Measurements from ENCODE around the gene CTH. TPM values are rescaled to one million over a fixed set of nuclear protein-coding genes. Genes with fewer than 3 reads are reported as not detected.

The CTH gene
- total and polyA plus RNA-seq, 2 experiments from 2014 or later, result 31.0 to 34.3 TPM

GRCh38 chr1:70487910-70488665 lies 77.0 kb downstream of the CTH start:
- Mint-ChIP-seq H3K36me3 (ENCODE audit: low read depth) (no peaks in the 10 kb centered on the region), H3K4me1 (no peaks in the 10 kb centered on the region; the same call in 2 of the 3 replicates), H3K27ac (no peak overlapping the region), H3K9me3 (no peaks in the 10 kb centered on the region), H3K27me3 (ENCODE audit: insufficient read depth, low read depth, poor library complexity) (no peaks in the 10 kb centered on the region), H3K4me3 (no peak overlapping the region)
- Histone ChIP-seq H3F3A (replicated peaks; ENCODE audit: low read depth) (no peaks in the 10 kb centered on the region), H4K20me1 (replicated peaks; ENCODE audit: insufficient read depth) (no peaks in the 10 kb centered on the region), H2AFZ (peak overlapping the region; percentile 87; the same call in 1 of the 2 replicates), H3K4me3 (no peak overlapping the region), H3K4me1 (ENCODE audit: insufficient read depth) (no peaks in the 10 kb centered on the region), H3K79me2 (replicated peaks; ENCODE audit: insufficient read depth) (no peaks in the 10 kb centered on the region), H3K9me2 (ENCODE audit: insufficient read depth) (no peaks in the 10 kb centered on the region), H3K27ac (ENCODE audit: low read depth) (no peak overlapping the region), H3K4me2 (no peak overlapping the region), H3K36me3 (ENCODE audit: insufficient read depth) (no peaks in the 10 kb centered on the region), H3K27me3 (ENCODE audit: insufficient read depth) (no peaks in the 10 kb centered on the region)
- DNase-seq (ENCODE audit: low spot score), result peak; percentile 91
- ATAC-seq, result peak; percentile 99
- TF ChIP-seq EZH2phosphoT487 (IDR thresholded peaks at IDR 0.05; ENCODE audit: unreplicated experiment), result no peak
- peak; percentile 97 to 99 for TF ChIP-seq CTCF (conservative IDR thresholded peaks at IDR 0.05; ENCODE audit: low read depth in 2 of 2)

Small RNA genes lying within 50 kb of the gene (small RNA-seq; reads per million reads assigned to genes)
- not detected for gene RF00017 (ENCODE audit: low replicate concordance)

Other genes starting within 250 kb of the CTH start
- 45.8 and 50.5 TPM in 2 replicates for gene LRRC40, start 205.7 kb upstream of the CTH start, total RNA-seq (2014; rRNA removed; shearing (Covaris generic))
- 28.0 and 33.9 TPM in 2 replicates for gene LRRC40, start 205.7 kb upstream of the CTH start, polyA plus RNA-seq (2016; fragmentation: Nextera tagmentation; extraction: Ambion mirVana)
- 170 and 182 TPM in 2 replicates for gene SRSF11, start 189.9 kb upstream of the CTH start, total RNA-seq (2014; rRNA removed; shearing (Covaris generic))
- gene SRSF11, start 189.9 kb upstream of the CTH start, polyA plus RNA-seq (2016; fragmentation: Nextera tagmentation; extraction: Ambion mirVana), result 311 and 372 TPM in 2 replicates
- gene ANKRD13C, start 56.5 kb upstream of the CTH start, total RNA-seq (2014; rRNA removed; shearing (Covaris generic)), result 22.6 and 32.5 TPM in 2 replicates
- gene ANKRD13C, start 56.5 kb upstream of the CTH start, polyA plus RNA-seq (2016; fragmentation: Nextera tagmentation; extraction: Ambion mirVana), result 10.4 and 12.3 TPM in 2 replicates

Data from GM23338 (cell line).